AG09309 (cell line): Measurements from ENCODE around the gene FTCDNL1.

Experiments
- DNase-seq: peaks from one replicate; pipeline ENCODE4 v3.0.0-alpha.2; 2010; ENCODE audit warnings: low read depth
- H3K4me3 ChIP-seq: 2 replicates; pipeline ENCODE4 v1.5.1; 2011; ENCODE audit warnings: mild to moderate bottlenecking, low read depth, low read length, moderate library complexity; ENCODE audit not compliant: control insufficient read depth
- CTCF ChIP-seq: IDR thresholded peaks from 2 replicates; pipeline ENCODE4 v1.5.1; 2011; ENCODE audit warnings: mild to moderate bottlenecking, low read depth, low read length, inconsistent platforms; ENCODE audit not compliant: insufficient read depth, control insufficient read depth; ENCODE audit errors: missing control alignments

The FTCDNL1 gene

GRCh38 chr2:199779589-199779988 lies 71.4 kb downstream of the FTCDNL1 start:
- no peak for TF ChIP-seq CTCF
- DNase-seq = no peak

GRCh38 chr2:199778655-199779054 lies 72.3 kb downstream of the FTCDNL1 start:
- no peak for TF ChIP-seq CTCF
- no peak overlapping the region for H3K4me3 ChIP-seq
- DNase-seq = peak; percentile 32

More at GRCh38 chr2:199779589-199779988, 71.4 kb downstream of the FTCDNL1 start:
- no peak overlapping the region for H3K4me3 ChIP-seq

GRCh38 chr2:199777916-199778315 lies 73.1 kb downstream of the FTCDNL1 start:
- no peak for DNase-seq
- no peak for TF ChIP-seq CTCF
- no peak overlapping the region for H3K4me3 ChIP-seq

- H3K4me3 ChIP-seq = no peak overlapping the region
- no peak for DNase-seq
- no peak for TF ChIP-seq CTCF
These were observed 73.7 kb downstream of the FTCDNL1 start for GRCh38 chr2:199777315-199777714.

- H3K4me3 ChIP-seq = no peak overlapping the region
- TF ChIP-seq CTCF = no peak
- peak; percentile 11 for DNase-seq
These were observed 75.7 kb downstream of the FTCDNL1 start for GRCh38 chr2:199775267-199775666.

GRCh38 chr2:199772035-199772976 lies 78.7 kb downstream of the FTCDNL1 start:
- no peak for DNase-seq

More at GRCh38 chr2:199772035-199772976, 78.7 kb downstream of the FTCDNL1 start:
- H3K4me3 ChIP-seq = no peak overlapping the region
- TF ChIP-seq CTCF = no peak
